GM18498 (cell line): ENCODE results near the gene CD3D.

ENCODE experiments used
- ATAC-seq: cut with Tn5 transposase; IDR thresholded peaks from one replicate; pipeline ENCODE4 v1.9.1; 2021; ENCODE audit warnings: mild to moderate bottlenecking, moderate library complexity; ENCODE audit not compliant: unreplicated experiment

The CD3D gene

GRCh38 chr11:118304568-118305248, 37.8 kb downstream of the CD3D start, which contains the start of gene CD3E:
CD3E (plus strand) TSS chr11:118304730; CDS start chr11:118304953, 223 bp downstream.
- ATAC-seq = no peak

GRCh38 chr11:118304227-118304567, 38.3 kb downstream of the CD3D start:
- ATAC-seq = no peak

GRCh38 chr11:118301600-118302195, 40.8 kb downstream of the CD3D start:
- no peak for ATAC-seq

- no peak for ATAC-seq
Measured at GRCh38 chr11:118295815-118296454, 46.6 kb downstream of the CD3D start.

- no peak for ATAC-seq
Measured at GRCh38 chr11:118295199-118295598, 47.3 kb downstream of the CD3D start.

- ATAC-seq = no peak
Measured at GRCh38 chr11:118294053-118294452, 48.5 kb downstream of the CD3D start.

- no peak for ATAC-seq
Measured at GRCh38 chr11:118291477-118292135, 50.9 kb downstream of the CD3D start.

GRCh38 chr11:118290923-118291322, 51.6 kb downstream of the CD3D start:
- ATAC-seq = no peak

GRCh38 chr11:118289401-118289800, 53.1 kb downstream of the CD3D start:
- ATAC-seq = no peak
